Measurements from ENCODE around the gene CAMK4. TPM values are rescaled to one million over a fixed set of nuclear protein-coding genes. Genes with fewer than 3 reads are reported as not detected.

Gene CAMK4
- total RNA-seq, result 10 to 100 TPM in 1 of 4 donors, 1 to 10 TPM in 2, under 1 TPM in 1; 0.26 to 33.9 (median 2.0) TPM

GRCh38 chr5:111223787-111224560 is at the start of gene CAMK4:
CAMK4 (plus strand) TSS chr5:111224384; CDS start chr5:111224484, 100 bp downstream.
- H3K9me3 ChIP-seq, result no peaks in the 10 kb centered on the region
- DNase-seq, result peak; percentile 51 to 70
- TF ChIP-seq CTCF (IDR thresholded peaks at IDR 0.05), result no peak
- TF ChIP-seq POLR2A (IDR thresholded peaks at IDR 0.05), result no peak
- no peaks in the 10 kb centered on the region for H3K4me1 ChIP-seq
- intact Hi-C loops (cut with DNase I; ENCODE audit: low total_unique reads), result no loop called here
- H3K4me3 ChIP-seq, result peak within 1 kb of the TSS; percentile 41 to 44
- H3K27me3 ChIP-seq, result no peaks in the 10 kb centered on the region
- no peaks in the 10 kb centered on the region for H3K36me3 ChIP-seq
- peak within 1 kb of the TSS; percentile 17 to 43 for H3K27ac ChIP-seq

- Histone ChIP-seq H3K4me3 (no peak overlapping the region), H3K27ac (no peak overlapping the region), H3K27me3 (no peaks in the 10 kb centered on the region), H3K36me3 (no peaks in the 10 kb centered on the region), H3K9me3 (no peaks in the 10 kb centered on the region), H3K4me1 (no peaks in the 10 kb centered on the region)
- intact Hi-C loops (cut with DNase I; ENCODE audit: low total_unique reads), result no loop called here
- DNase-seq, result no peak
- no peak for TF ChIP-seq POLR2A (IDR thresholded peaks at IDR 0.05)
- no peak for TF ChIP-seq CTCF (IDR thresholded peaks at IDR 0.05)
Observed at GRCh38 chr5:111183064-111183463, 41.1 kb upstream of the CAMK4 start.

DNA sequence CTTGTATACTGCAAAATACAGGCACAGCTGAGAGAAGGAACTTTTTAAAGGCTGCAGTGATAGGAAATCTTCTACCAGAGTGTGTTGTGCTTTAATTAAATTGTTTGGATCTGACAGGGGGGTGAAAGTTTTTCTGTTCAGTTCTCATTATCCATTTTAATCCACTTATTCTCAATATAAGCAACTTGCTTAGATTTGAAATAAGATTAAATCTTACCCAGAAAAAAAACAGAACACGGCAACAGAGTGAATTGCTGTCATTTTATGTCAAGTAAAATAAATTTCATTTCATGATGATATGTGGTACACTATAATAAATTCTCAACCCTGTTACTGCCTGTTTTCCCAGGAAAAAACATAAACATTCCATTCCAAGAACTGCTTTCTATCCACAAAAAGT is 37.1 kb upstream of the CAMK4 start:
- intact Hi-C loops (cut with DNase I; ENCODE audit: low total_unique reads), result no loop called here
- no peak for TF ChIP-seq POLR2A (IDR thresholded peaks at IDR 0.05)
- TF ChIP-seq CTCF (IDR thresholded peaks at IDR 0.05), result no peak
- no peak overlapping the region for H3K4me3 ChIP-seq
- H3K9me3 ChIP-seq, result no peaks in the 10 kb centered on the region
- no peak for DNase-seq
- no peaks in the 10 kb centered on the region for H3K36me3 ChIP-seq
- H3K27ac ChIP-seq, result no peak overlapping the region
- H3K27me3 ChIP-seq, result no peaks in the 10 kb centered on the region
- no peaks in the 10 kb centered on the region for H3K4me1 ChIP-seq

DNA sequence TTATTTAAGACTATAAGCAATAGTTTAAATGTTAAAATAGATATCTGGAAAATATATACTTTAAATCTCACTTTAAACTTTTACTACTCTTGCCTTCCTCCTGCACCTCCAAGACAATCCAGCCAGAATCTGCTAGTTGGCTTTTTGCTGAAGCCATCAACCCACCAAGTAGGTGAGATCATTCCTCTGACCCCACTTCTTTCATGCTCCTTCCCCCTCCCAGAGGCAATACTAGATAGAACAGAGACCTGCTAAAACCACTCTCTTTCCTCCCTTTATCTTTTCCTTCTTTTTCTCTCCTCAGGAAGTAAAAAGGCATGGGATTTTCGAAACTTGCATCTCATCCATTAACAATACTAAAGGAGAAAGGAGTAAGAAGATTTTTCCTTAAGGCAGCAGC is 30.1 kb upstream of the CAMK4 start:
- no peak overlapping the region for H3K4me3 ChIP-seq
- H3K27me3 ChIP-seq, result no peaks in the 10 kb centered on the region
- no peaks in the 10 kb centered on the region for H3K4me1 ChIP-seq
- H3K36me3 ChIP-seq, result no peaks in the 10 kb centered on the region
- intact Hi-C loops (cut with DNase I; ENCODE audit: low total_unique reads), result no loop called here
- H3K27ac ChIP-seq, result no peak overlapping the region
- no peak for TF ChIP-seq CTCF (IDR thresholded peaks at IDR 0.05)
- no peak for TF ChIP-seq POLR2A (IDR thresholded peaks at IDR 0.05)
- H3K9me3 ChIP-seq, result no peaks in the 10 kb centered on the region
- no peak for DNase-seq

DNA sequence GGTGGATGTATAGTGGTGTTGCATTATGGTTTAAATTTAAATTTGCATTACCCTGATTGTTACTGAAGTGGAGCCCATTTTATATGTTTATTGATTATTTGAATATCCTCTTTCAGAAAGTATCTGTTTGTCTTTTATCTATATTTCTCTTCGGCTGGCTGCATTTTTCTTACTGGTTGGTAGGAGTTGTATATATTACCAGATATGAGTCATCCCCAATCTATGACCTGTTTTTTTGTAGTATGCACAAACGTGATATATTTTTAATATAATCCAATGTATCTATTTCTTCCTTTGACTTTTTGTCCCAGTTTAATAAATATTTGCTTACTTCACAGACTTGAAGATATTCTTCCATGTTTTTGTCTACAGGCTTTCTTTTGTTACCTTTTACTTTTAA is 29.3 kb upstream of the CAMK4 start:
- DNase-seq, result no peak
- Histone ChIP-seq H3K27me3 (no peaks in the 10 kb centered on the region), H3K36me3 (no peaks in the 10 kb centered on the region), H3K4me3 (no peak overlapping the region), H3K9me3 (no peaks in the 10 kb centered on the region), H3K4me1 (no peaks in the 10 kb centered on the region), H3K27ac (no peak overlapping the region)
- TF ChIP-seq POLR2A (IDR thresholded peaks at IDR 0.05) (no peak), CTCF (IDR thresholded peaks at IDR 0.05) (no peak)
- intact Hi-C loops (cut with DNase I; ENCODE audit: low total_unique reads), result no loop called here

Measured in uterus (tissue), 4 donors.